ENCODE results near the gene CDK4.

Gene CDK4

DNA sequence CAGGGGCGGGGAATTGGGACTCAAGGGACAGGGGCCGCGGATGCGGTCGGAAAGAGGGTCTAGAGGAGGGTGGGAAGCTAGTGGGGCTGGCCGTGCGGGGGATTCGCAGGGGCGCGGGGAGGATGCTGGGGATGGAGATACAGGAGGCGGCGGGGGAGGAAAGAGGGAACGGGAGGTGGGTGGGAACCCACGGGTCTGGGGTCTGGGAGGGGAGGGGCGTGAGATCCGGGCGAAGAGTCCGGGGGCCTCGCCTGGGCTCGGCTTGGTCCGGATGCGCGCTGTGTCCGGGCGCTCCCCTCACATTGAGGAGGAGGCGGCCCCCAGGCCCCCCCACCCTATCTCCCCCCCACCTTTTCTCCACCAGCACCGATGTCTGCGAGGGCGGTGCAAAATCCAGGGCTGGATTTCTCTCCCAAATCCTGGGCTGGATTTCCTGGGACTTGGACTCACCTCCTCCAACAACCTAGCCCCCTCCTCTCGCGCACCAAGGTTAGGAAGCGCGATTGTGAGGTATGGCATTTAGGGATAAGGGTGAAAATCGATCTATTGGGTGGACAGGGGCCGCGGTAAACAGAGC lies 13.4 kb downstream of the CDK4 start, which contains the start of gene AGAP2:
Gene AGAP2, minus strand, starts transcription at position 82 of the 577 bp plus-strand sequence. CDS start 496 bp downstream, outside the sequence.
- DNase-seq (ENCODE audit: low spot score), result no peak

DNA sequence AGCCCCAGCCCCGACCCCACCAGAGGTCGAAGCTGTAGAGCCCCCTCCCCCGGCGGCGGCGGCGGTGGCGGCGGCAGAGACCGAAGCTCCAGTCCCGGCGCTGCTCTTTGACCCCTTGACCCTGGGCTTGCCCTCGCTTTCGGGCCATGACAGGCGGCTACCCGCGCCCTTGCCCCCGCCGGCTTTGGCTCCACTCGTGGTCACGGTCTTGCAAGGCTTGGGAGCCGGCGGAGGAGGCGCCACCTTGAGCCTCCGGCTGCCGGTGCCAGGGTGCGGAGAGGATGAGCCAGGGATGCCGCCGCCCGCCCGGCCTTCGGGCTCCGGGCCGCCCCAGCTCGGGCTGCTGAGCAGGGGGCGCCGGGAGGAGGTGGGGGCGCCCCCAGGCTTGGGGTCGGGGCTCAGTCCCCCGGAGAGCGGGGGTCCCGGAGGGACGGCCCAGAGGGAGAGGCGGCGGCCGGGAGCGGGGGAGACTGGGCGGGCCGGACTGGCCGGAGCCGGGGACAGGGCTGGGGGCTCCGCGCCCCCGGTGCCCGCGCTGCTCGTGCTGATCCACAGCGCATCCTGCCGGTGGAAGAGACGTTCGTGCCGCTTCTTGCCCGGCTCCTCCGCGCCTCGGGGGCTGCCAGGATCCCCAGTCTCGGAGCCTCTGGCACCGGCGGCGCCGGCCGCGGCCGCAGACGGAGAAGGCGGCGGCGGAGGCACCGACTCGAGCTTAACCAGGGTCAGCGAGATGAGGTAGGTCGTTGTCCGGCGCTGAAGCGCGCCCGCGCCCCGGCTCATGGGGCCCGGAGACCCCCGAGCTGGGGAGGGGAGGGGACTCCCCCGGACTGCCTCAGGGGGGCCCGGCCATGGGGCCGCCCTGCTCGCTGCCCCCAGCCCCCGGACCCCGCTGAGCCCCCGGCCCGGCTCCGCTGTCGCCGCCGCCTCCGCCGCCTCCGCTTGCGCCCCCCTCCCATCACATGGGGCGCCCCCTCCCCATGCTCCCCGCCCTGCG lies 14.3 kb downstream of the CDK4 start:
- no peak for DNase-seq (ENCODE audit: low spot score)

DNA sequence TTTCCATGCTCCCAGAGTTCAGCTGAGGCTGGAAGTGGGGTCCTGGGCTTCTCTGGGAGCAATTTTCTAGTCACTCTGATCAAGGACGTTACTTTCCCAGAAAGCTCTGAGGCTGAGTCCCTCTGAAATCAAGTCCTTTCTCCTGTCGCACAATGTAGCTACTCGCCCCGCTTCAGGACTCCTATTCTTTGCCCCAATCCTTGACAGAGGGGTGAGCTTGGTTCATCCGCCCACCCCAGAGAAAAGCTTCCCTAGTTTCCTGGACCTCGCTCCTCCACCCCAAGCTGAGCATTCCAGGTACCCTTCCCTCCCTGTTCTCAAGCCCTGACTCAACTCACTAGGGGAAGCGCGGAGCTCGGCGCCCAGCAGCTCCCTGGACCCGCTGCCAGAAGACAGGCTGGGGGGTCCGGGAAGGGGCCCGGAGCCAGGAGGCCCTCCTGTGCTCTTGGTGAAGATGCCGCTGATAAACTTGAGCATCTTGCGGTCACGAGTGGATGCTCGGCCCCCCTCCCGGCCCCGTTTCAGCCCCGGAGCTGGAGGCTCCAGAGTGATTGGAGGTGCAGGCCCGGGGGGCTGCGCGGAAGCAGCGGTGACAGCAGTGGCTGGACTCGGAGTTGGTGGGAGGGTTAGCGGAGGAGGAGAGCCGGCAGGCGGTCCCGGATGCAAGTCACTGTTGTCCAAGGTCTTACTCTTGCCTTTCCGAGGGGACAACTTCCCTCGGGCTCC lies 15.2 kb downstream of the CDK4 start:
- DNase-seq (ENCODE audit: low spot score), result no peak

DNA sequence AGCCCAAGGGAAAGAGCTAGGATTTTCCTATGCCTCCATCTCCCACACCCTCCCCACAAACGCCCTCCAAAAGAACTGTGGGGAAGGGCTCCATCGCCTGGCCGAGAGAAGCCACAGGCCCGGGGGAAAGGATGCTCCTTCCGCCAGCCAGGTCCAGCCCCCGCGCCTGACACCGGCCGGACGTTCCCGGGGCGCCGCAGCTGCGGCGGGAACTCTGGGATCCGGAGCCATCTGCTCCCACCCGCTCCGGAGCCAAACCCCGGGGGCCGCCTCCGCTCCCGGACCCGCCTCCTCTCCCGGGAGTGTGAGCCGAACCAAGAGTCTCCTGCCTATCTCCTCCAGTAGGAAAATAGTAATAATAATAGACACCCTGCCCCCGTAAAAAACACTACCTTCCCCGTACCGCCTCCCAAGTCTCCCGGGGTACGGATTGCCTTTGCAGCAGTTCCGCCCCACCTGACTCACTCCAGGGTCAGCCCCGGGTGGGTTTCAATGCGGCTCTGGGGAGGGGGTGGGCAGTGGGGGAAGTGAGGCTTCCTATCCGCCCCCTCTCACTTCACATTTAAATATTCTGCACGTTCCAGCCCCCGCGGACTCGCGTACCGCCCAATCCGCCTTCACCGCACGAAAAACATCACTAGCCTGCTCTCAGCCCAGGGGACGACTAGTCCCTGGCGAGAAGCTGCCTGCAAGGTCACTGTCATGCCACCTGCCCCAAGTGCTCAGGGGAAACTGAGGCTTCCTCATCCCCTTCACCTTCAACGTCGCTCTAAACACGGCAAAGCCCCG lies 16.0 kb downstream of the CDK4 start:
- DNase-seq (ENCODE audit: low spot score), result no peak

DNA sequence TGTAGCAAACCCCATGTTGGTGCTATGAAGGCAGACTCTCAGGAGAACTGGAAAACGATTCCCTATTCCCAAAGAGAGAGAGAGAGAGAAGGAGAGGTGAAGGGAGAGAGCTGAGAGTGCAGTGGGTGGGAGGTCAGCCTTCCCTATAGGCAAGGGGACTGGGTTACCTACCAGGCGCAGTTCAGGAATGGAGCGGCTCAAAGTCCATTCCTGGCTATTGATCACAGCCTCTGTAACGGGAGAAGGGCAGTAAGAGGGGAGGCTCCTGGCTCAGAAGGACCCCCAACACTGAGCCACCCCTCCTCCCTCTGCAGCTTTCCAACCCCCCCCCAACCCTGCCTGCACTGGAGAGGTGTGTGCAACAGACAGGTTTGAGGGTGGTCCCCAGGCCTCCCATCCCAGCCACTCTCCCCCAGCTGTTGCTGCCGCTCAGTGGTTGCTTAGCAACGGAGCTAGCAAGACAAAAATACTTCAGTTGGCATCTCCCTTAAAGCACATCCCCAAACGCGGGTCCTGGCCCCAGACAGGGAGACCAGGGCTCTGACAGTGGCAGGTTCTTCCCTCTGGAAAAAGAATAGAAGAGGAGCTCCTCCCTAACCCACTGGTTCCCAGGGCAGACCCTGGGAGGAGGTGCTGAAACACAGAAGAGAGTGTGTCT lies 16.8 kb downstream of the CDK4 start:
- no peak for DNase-seq (ENCODE audit: low spot score)

DNA sequence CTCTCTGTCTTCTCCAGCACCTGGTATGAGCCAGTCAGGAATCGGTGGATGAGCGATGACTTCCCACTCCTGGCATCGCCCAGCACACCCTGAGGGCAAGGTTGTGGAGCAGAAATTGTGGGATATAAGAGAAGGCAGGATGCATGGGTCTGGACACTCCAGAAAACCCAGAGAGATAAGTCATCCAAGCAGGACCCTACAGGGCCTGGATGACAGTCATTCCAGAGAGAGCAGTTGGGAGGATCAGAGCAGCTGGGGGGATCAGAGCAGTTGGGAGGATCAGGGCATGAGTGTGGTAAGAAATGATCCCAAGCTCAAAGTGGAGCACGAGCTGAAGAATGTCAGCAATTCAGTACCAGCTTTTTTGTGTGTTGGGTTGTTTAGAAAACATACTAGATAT lies 17.5 kb downstream of the CDK4 start:
- no peak for DNase-seq (ENCODE audit: low spot score)

DNA sequence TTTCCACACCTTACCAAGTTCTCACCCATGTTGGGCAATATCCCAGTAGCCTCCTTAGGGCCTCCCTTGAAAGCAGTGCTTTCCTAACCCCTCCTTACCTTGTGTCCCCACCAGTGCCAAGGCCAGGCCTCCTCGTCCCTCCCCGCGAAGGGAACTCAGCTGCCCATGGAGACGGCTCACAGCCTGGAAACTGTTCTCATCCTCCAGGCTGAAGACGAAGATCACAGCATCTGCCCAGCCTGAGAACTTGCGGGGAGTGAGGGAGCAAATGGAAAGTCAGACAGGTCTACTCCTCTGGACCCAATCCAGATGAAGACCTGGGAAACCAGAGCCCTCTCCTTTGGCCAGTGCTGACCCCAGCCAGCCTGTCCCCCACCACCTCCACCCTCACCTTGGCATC lies 18.2 kb downstream of the CDK4 start:
- no peak for DNase-seq (ENCODE audit: low spot score)

DNA sequence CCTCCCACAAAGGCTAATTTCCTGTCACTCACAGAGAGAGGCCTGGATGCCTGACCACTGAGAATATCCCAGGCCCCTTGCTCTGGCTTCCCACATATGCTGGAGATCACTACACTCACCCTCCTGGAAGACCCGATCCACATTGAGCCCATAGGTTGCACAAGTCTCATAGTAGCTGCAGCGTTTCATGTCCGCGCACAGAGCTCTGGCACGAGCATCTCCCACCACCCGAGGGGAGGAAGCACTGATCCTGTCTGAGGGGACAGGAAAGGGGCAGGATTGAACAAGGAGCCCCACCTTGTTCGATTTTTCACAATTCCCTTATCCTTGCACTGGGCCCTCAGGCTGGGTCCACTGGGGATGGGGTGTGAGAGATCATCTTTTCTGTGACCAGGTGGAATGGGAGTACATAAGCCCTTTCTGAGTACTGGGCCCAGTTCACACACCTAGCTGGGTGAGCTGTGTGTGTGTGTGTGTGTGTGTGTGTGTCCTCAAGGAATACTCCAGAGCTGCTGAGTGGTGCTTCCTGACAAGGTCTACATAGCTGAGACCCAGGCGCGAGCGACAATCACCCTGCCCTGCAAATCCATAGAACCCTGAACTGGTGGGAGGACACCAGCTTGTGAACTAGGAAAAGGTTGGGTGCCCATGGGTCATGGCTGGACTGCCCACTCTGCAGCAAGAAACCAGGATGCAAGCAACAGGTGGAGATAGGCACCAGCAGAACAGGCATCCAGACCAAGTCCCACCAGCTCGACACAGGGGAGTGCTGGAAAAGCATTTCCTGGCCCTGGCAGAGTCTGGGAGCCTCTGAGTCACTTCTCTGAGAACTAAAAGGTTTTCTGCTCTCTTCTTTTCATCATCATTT lies 19.1 kb downstream of the CDK4 start:
- no peak for DNase-seq (ENCODE audit: low spot score)

DNA sequence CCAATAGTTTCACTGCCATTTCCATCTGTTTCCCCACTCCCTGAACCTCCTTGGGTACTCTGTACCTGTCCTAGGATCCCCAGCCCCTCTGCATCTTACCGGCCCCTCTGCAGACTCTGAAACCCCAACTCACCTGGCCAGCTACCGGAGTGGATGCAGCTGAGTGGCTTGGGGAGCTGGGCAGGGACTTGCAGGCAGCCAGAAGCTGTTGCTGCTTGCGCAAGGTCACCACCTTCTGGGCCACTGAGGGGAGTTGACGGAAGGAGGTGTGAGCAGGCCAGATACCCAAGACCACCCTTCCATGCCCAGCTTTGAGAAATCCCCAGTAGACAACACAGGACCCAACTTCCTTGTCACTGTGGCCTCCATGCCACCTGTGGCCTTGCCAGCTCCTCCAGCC lies 19.8 kb downstream of the CDK4 start:
- no peak for DNase-seq (ENCODE audit: low spot score)

DNA sequence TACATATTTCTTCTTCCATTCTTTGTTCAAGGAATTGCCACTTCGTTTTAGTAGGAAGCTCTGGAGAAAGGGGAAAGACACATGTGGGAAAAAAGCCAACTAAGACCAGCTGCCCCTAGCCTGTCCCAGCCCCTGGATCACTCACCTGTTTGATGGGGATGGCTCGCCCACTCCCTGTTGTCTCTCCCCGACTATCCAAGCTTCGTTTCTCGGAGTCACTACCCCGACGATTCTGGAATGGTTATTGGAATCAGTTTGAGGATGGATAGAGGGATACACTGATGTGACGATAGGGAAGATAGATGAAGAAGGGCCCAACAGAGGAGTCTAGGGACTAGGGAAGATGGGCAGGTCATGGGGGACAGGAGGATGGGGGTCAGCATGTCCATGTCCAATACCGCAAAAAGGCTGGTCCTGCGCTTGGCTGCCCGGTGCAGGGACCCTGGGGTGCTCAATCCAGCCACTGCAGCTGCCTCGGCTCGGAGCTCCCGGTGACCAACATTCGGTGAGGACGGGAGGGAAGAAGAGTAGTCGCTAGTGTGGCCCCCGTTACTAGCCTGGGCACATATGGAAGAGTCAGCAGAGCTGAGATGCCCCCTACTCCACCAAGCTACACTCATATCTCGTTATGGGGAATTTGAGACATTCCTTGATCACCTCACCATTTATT lies 20.6 kb downstream of the CDK4 start:
- DNase-seq (ENCODE audit: low spot score), result no peak

DNA sequence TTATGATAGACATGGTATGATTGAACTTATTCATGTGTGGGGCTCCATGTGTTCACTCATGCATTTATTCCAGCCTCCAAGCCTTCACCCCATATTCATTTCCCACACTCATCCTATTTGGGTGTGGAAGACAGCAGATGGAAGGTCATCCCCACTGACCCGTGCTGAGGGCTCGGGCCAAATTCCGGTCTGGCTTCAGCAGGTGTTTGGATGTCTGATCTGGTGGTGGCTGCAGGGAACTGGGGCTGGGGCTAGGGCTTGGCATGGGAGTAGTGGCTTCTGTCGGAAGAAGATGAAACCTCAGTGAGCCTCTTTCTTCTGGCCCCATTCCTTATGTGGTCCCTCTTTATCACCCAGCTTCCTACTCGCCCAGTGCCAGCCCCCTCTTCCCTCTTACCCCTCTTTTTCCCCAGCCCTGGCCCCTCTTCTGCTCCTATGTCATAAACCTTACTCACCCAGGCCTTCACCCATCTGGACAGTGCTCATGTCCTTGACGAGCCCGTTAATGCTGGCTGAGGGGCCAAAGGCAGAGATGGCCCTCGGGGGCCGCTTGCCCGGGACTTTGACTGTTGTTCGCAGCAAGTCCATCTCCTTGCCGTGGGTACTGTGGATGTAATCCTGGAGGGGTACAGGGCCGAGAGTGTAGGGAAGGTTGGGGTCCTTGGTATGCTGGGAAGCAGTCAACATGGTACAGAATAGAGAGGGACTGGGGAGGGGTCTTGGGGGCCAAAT lies 21.6 kb downstream of the CDK4 start:
- no peak for DNase-seq (ENCODE audit: low spot score)

DNA sequence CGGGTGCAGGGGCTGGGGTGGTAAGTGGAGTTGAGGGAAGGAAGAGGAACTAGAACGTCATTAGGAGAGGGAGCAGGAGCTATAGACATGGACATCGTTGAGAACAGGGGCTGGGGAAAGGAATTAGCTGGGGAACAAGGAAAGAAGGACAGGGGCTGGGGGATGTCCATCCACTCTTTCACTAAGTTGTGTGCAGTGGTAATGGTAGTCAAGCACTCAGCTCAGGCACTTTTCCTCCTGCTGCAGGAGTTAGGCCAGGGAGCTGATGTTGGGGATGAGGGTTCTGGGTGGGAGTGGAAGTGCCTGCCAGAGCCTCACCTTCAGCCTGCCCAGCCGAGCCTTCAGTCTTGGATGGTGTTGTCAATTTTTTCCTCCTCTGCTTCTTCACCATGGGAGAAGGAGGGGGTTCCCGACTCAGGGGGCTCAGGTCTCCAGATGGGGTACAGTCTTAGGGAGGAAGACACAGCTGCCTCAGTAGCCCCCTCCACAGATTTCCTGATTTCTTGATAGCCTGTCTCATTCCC lies 22.7 kb downstream of the CDK4 start:
- DNase-seq (ENCODE audit: low spot score), result no peak

DNA sequence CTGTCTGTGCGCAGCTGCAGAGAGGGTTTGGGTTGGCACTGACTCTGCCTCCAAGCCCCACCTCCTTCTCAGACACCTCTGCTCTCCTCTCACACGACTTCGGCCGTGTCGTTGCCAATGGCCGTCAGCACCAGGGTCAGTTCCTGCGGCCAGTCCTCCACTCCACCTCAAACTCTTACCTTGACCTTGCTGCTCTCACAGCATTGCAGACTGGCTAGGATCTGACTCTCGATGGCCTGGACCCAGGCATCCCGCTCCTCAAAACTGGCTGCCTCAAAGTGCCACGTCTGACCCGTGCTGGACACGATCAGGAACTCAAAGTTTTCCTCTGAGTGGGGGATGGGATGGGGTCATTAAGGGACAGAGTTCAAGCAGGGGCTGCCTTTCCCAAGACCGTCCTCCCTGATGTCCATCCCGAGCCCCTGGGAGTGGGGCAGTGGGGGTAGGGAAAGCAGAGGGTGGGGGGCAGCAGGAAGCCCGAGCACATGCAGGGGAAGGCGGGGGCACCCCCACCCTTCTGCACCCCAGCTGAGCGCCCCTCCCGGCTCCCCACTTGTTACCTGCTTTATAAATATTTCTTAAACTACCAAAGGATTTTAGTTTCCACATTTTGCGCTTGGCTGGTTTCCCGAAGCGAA lies 24.2 kb downstream of the CDK4 start:
- no peak for DNase-seq (ENCODE audit: low spot score)

DNA sequence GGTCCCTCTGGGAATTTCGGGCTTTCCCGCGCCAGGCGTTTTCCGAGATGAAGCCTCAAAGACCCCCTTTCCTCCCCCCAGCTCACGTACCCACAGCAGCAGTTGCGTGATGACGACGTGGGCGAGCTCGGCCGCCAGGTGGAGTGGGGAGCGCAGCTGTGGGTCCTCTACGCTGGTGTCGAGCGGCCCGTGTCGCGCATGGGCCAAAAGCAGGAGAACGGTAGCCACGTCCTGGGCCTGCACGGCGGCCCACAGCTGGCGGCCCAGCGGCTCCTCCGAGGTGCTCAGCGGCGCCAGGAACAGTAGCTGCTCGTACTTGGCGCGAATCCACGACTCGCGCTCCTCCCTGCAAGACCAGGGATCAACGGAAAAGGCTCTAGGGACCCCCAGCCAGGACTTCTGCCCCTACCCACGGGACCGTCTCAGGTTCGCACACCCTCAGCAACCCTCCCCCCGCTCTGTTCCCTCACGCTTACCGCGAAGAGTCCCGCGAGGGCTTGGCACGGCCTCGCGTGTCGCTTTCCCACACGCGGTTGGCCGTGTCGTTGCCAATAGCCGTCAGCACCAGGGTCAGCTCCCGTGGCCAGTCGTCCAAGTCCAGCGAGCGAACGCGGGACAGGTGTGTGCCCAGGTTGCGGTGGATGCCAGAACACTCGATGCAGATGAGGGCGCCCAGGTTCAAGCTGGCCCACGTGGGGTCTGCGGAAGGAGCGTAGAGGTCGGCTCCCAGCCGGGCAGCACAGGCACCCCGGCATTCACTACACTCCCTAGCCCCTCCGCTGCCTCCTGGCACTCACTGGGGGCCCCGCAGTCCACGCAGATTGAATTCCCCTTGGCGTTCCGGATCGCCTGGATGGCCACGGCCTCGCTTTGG lies 25.0 kb downstream of the CDK4 start:
- DNase-seq (ENCODE audit: low spot score), result no peak

DNA sequence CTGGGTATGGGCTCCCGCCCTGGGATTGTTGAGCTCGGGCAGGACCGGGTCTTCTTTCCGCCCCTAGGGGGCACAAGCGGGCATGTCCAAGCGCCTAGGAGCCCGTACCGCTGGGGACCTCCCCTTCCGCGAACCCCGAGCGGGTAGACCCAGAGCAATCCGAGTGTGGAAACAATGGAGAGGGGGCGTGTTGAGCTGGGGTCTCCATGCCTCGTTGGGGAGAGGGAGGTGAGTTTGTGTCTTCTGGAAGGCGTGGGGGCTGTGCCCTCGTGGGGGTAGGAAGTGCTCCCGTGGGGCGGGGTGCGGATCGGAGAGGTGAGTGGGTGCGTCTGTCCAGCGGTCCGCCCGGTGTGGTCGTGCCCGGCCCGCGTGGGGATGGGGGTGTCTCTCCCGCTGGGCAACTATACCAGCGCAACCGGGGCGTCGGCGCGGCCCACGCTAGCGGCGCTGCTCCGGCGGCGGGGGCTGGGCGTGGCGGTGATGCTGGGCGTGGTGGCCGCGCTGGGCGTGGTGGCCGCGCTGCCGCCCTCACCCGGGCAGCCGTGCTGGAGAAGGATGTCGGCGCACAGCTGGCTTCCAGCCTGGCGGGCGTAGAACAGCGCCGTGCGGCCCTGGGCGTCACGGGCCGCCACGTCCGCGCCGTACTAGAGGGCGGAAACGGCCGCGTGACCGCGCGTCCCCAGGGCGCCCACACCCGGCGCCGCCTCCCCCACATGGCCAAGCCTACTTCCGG lies 25.8 kb downstream of the CDK4 start:
- DNase-seq (ENCODE audit: low spot score), result peak; percentile 14

DNA sequence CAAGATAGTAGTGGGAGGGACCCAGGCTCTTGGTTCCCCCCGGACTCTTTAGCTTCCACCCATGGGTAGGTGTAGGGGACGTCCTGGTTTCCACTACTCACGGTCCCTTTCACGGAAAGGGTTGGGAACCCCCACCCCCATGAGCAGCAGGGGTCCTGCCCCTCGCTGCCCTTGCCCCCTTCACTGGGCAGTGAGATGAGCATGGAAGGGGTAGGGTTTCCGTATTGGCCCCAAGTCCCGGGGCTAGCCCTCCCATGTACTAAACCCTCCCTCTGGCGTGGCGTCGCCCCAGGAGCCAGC lies 26.3 kb downstream of the CDK4 start:
- no peak for DNase-seq (ENCODE audit: low spot score)
